GOT3 (cell line): ENCODE data around the gene ABCA8.

Experiments
- DNase-seq: peaks from one replicate; lab custom pipeline; 2025; ENCODE audit warnings: mixed read lengths; lab: John Stamatoyannopoulos, UW

Gene ABCA8

GRCh38 chr17:68867759-68868516, 87.3 kb downstream of the ABCA8 start:
- DNase-seq: no peak

- DNase-seq: no peak
Measured at GRCh38 chr17:68865584-68865983, 89.6 kb downstream of the ABCA8 start.

GRCh38 chr17:68863091-68863652, 92.0 kb downstream of the ABCA8 start:
- no peak for DNase-seq

GRCh38 chr17:68861602-68862001, 93.6 kb downstream of the ABCA8 start:
- DNase-seq: no peak

GRCh38 chr17:68860941-68861340, 94.3 kb downstream of the ABCA8 start:
- DNase-seq: no peak

- no peak for DNase-seq
Measured at GRCh38 chr17:68854452-68854851, 100.7 kb downstream of the ABCA8 start.

- no peak for DNase-seq
Measured at GRCh38 chr17:68853439-68853838, 101.8 kb downstream of the ABCA8 start.

- DNase-seq: no peak
Measured at GRCh38 chr17:68853036-68853435, 102.2 kb downstream of the ABCA8 start.

GRCh38 chr17:68851890-68852289, 103.3 kb downstream of the ABCA8 start:
- DNase-seq: no peak

- DNase-seq: no peak
Measured at GRCh38 chr17:68850749-68851510, 104.3 kb downstream of the ABCA8 start.

- DNase-seq: no peak
Measured at GRCh38 chr17:68849673-68850610, 105.2 kb downstream of the ABCA8 start.

- DNase-seq: no peak
Measured at GRCh38 chr17:68847711-68848110, 107.5 kb downstream of the ABCA8 start.

GRCh38 chr17:68843522-68843921, 111.7 kb downstream of the ABCA8 start:
- DNase-seq: no peak

GRCh38 chr17:68840073-68840472, 115.1 kb downstream of the ABCA8 start:
- DNase-seq: no peak

- DNase-seq: no peak
Measured at GRCh38 chr17:68835071-68835470, 120.1 kb downstream of the ABCA8 start.

- no peak for DNase-seq
Measured at GRCh38 chr17:68834328-68834836, 120.8 kb downstream of the ABCA8 start.

GRCh38 chr17:68832109-68832802, 122.9 kb downstream of the ABCA8 start:
- DNase-seq: no peak

GRCh38 chr17:68831170-68831569, 124.0 kb downstream of the ABCA8 start:
- no peak for DNase-seq

- no peak for DNase-seq
Measured at GRCh38 chr17:68830313-68830712, 124.9 kb downstream of the ABCA8 start.

- DNase-seq: no peak
Measured at GRCh38 chr17:68829211-68829610, 126.0 kb downstream of the ABCA8 start.

- no peak for DNase-seq
Measured at GRCh38 chr17:68824707-68825106, 130.5 kb downstream of the ABCA8 start.
